H9 (cell line): ENCODE results near the gene IRF2. TPM values are rescaled to one million over a fixed set of nuclear protein-coding genes. Genes with fewer than 3 reads are reported as not detected.

Source experiments
- DNase-seq: peaks from one replicate; pipeline ENCODE4 v3.0.0-alpha.2; 2017
- H2AFZ ChIP-seq: one replicate; pipeline ENCODE4 v1.6.1; 2013; ENCODE audit warnings: mild to moderate bottlenecking, low read length, control low read depth, moderate library complexity
- H2AK5ac ChIP-seq: 2 replicates; pipeline ENCODE4 v1.6.1; 2013; ENCODE audit warnings: low read length, control low read depth, mixed read lengths; ENCODE audit not compliant: insufficient read length
- H2BK120ac ChIP-seq: one replicate; pipeline ENCODE4 v1.6.1; 2013; ENCODE audit warnings: low read depth, mild to moderate bottlenecking, low read length, control low read depth, inconsistent platforms; ENCODE audit not compliant: poor library complexity, severe bottlenecking
- H2BK12ac ChIP-seq: 2 replicates; pipeline ENCODE4 v1.6.1; 2013; ENCODE audit warnings: low read length, control low read depth, mixed read lengths, low read depth; ENCODE audit not compliant: insufficient read length
- H2BK15ac ChIP-seq: 2 replicates; pipeline ENCODE4 v1.6.1; 2013; ENCODE audit warnings: low read depth, low read length, control low read depth
- H2BK20ac ChIP-seq: one replicate; pipeline ENCODE4 v1.6.1; 2013; ENCODE audit warnings: low read depth, mild to moderate bottlenecking, low read length, control low read depth, inconsistent platforms; ENCODE audit not compliant: poor library complexity, severe bottlenecking
- H2BK5ac ChIP-seq: 2 replicates; pipeline ENCODE4 v1.6.1; 2013; ENCODE audit warnings: low read length, control low read depth, mixed read lengths; ENCODE audit not compliant: insufficient read length
- H3K14ac ChIP-seq: 2 replicates; pipeline ENCODE4 v1.6.1; 2013; ENCODE audit warnings: low read length, control low read depth; ENCODE audit not compliant: insufficient read depth
- H3K18ac ChIP-seq: 2 replicates; pipeline ENCODE4 v1.6.1; 2013; ENCODE audit warnings: low read depth, mild to moderate bottlenecking, mixed read lengths, low read length, control low read depth; ENCODE audit not compliant: insufficient read length
- H3K23ac ChIP-seq: 2 replicates; pipeline ENCODE4 v1.6.1; 2013; ENCODE audit warnings: low read length, control low read depth, mixed read lengths, low read depth; ENCODE audit not compliant: insufficient read length
- H3K23me2 ChIP-seq: 2 replicates; pipeline ENCODE4 v1.6.1; 2013; ENCODE audit warnings: low read depth, mild to moderate bottlenecking, mixed read lengths, low read length, control low read depth; ENCODE audit not compliant: insufficient read length, poor library complexity, severe bottlenecking
- H3K27ac ChIP-seq: 2 replicates; pipeline ENCODE4 v1.5.1; 2013; ENCODE audit warnings: low read length, control low read depth, mixed read lengths, low read depth; ENCODE audit not compliant: insufficient read length
- H3K27me3 ChIP-seq: 2 replicates; pipeline ENCODE4 v1.6.1; 2013; ENCODE audit warnings: low read length, control low read depth, inconsistent platforms; ENCODE audit not compliant: insufficient read depth
- H3K4ac ChIP-seq: 2 replicates; pipeline ENCODE4 v1.6.1; 2013; ENCODE audit warnings: low read depth, mild to moderate bottlenecking, control low read depth, inconsistent platforms, low read length, moderate library complexity
- H3K4me1 ChIP-seq: 2 replicates; pipeline ENCODE4 v1.6.1; 2013; ENCODE audit warnings: low read length, control low read depth, inconsistent platforms; ENCODE audit not compliant: insufficient read depth
- H3K4me2 ChIP-seq: 2 replicates; pipeline ENCODE4 v1.6.1; 2013; ENCODE audit warnings: low read length, control low read depth, mixed read lengths; ENCODE audit not compliant: insufficient read length, insufficient read depth
- H3K56ac ChIP-seq: 2 replicates; pipeline ENCODE4 v1.6.1; 2013; ENCODE audit warnings: low read depth, mild to moderate bottlenecking, mixed read lengths, low read length, control low read depth; ENCODE audit not compliant: insufficient read length
- H3K79me1 ChIP-seq: 2 replicates; pipeline ENCODE4 v1.6.1; 2013; ENCODE audit warnings: low read depth, mild to moderate bottlenecking, moderate library complexity, low read length, control low read depth, inconsistent platforms; ENCODE audit not compliant: insufficient read depth, poor library complexity, severe bottlenecking
- H3K79me2 ChIP-seq: 2 replicates; pipeline ENCODE4 v1.6.1; 2013; ENCODE audit warnings: low read length, control low read depth, inconsistent platforms; ENCODE audit not compliant: insufficient read depth
- H3K9ac ChIP-seq: 2 replicates; pipeline ENCODE4 v1.6.1; 2013; ENCODE audit warnings: low read length, control low read depth, mixed read lengths; ENCODE audit not compliant: insufficient read length; ENCODE audit errors: extremely low read depth
- H3K9me3 ChIP-seq: one replicate; pipeline ENCODE4 v1.6.1; 2013; ENCODE audit warnings: low read depth, low read length, inconsistent platforms; ENCODE audit not compliant: control insufficient read depth
- H3T11ph ChIP-seq: one replicate; pipeline ENCODE4 v1.6.1; 2013; ENCODE audit warnings: mild to moderate bottlenecking, low read length, control low read depth, inconsistent platforms
- H4K20me1 ChIP-seq: one replicate; pipeline ENCODE4 v1.6.1; 2013; ENCODE audit not compliant: control insufficient read depth, insufficient read length, insufficient read depth
- H4K5ac ChIP-seq: 2 replicates; pipeline ENCODE4 v1.6.1; 2013; ENCODE audit warnings: low read depth, mild to moderate bottlenecking, mixed read lengths, low read length, control low read depth; ENCODE audit not compliant: insufficient read length
- H4K8ac ChIP-seq: replicated peaks from 2 replicates; pipeline ENCODE4 v1.6.1; 2013; ENCODE audit warnings: low read length, control low read depth, mixed read lengths, low read depth; ENCODE audit not compliant: insufficient read length
- H4K91ac ChIP-seq: 2 replicates; pipeline ENCODE4 v1.6.1; 2013; ENCODE audit warnings: low read depth, mild to moderate bottlenecking, moderate library complexity, mixed read lengths, low read length, control low read depth; ENCODE audit not compliant: insufficient read length
- H3K27ac Mint-ChIP-seq, 3 experiments: 2 replicates in 2 of 3; 3 replicates in 1 of 3; pipeline ENCODE4 v1.8.0; 2020 to 2021; ENCODE audit warnings: mixed read lengths in 3 of 3, mild to moderate bottlenecking in 1 of 3, moderate library complexity in 1 of 3
- H3K27me3 Mint-ChIP-seq: 2 replicates; pipeline ENCODE4 v1.8.0; 2021; ENCODE audit warnings: low read depth, mild to moderate bottlenecking, moderate library complexity, mixed read lengths
- H3K36me3 Mint-ChIP-seq, 3 experiments: 2 replicates in 2 of 3; 3 replicates in 1 of 3; pipeline ENCODE4 v1.8.0; 2020 to 2021; ENCODE audit warnings: low read depth in 3 of 3, mixed read lengths in 3 of 3; ENCODE audit not compliant: insufficient read depth in 1 of 3
- H3K4me1 Mint-ChIP-seq, 2 experiments: 2 replicates each; pipeline ENCODE4 v1.8.0; 2020; ENCODE audit warnings: mixed read lengths in 2 of 2
- H3K4me3 Mint-ChIP-seq, 2 experiments: 2 replicates in 1 of 2; 3 replicates in 1 of 2; pipeline ENCODE4 v1.8.0; 2020 to 2021; ENCODE audit warnings: mild to moderate bottlenecking in 2 of 2, mixed read lengths in 2 of 2, moderate library complexity in 1 of 2
- H3K9me3 Mint-ChIP-seq, 2 experiments: 2 replicates in 1 of 2; 3 replicates in 1 of 2; pipeline ENCODE4 v1.8.0; 2020; ENCODE audit warnings: mild to moderate bottlenecking in 2 of 2, mixed read lengths in 2 of 2, moderate library complexity in 1 of 2
- WGBS: extraction: QIAGEN DNeasy Blood & Tissue Kit; methylation state at CpG from one replicate; pipeline ENCODE4 v1.1.7; 2013; ENCODE audit warnings: missing lambda C conversion rate, low lambda C conversion rate, mixed read lengths; ENCODE audit not compliant: insufficient read length; ENCODE audit errors: extremely low coverage; 5-methylcytosine and 5-hydroxymethylcytosine counted together
- total RNA-seq: library from RNA; stranded (reverse); gene quantifications from 2 replicates; pipeline ENCODE4 v1.2.1, GENCODE V29; 2021
- TF ChIP-seq, protein P1 (sequence below): fragments of 200-600 bp; sonication (generic); conservative IDR thresholded peaks from 3 replicates; pipeline ENCODE4 v1.8.0; 2021; ENCODE audit warnings: antibody characterized with exemption, mild to moderate bottlenecking

Gene IRF2
- total RNA-seq, 1 experiment from 2014 or later: 13.5 TPM

DNA sequence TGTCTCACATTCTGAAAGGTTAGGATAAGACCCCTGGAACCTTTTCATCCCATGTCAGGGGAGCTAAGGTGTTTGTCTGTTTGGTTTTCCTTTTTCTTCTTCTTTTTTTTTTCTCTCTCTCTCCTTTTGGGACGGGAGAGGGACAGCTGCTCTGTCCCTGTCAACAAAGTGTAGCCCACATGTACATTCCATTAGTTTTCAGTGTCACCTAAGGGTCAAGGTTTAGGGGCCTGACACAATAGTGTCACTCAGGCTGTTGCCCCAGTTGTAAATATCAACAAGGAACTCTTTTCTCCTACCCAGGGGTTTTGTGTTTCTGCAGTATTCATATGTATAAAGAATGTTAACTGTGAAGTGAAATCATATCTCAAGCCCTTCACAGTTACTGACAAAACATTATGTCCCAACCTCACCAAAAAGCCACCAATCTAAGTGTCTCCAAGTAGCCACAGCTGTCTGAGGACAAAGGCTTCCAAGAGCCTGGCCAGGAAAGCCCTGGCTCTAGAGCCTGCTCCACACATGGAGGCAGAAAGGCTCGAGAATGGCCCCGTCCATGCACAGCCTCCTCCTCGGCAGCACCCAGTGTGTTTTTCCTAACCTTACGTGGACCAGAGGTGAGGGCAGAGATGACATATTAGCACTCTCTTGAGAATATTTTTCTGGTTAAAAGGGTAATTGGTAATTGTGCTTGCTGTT lies 9.4 kb downstream of the IRF2 start:
- no peak for DNase-seq
- Histone ChIP-seq H4K5ac (no peak overlapping the region), H3K27ac (no peak overlapping the region), H4K91ac (no peak overlapping the region), H3K4ac (no peak overlapping the region), H3K79me1 (peaks cover 10% of the 10 kb centered on the region), H2BK120ac (no peak overlapping the region), H4K20me1 (no peaks in the 10 kb centered on the region), H3K9ac (no peak overlapping the region), H4K8ac (no peak overlapping the region), H3K79me2 (peaks cover 14% of the 10 kb centered on the region; the same call in 1 of the 2 replicates), H2AFZ (no peak overlapping the region), H2AK5ac (no peak overlapping the region), H3K9me3 (no peaks in the 10 kb centered on the region), H3K27me3 (no peaks in the 10 kb centered on the region), H3K14ac (no peak overlapping the region), H3T11ph (no peak overlapping the region), H2BK5ac (no peak overlapping the region), H3K23me2 (no peaks in the 10 kb centered on the region), H3K4me1 (peaks cover 6% of the 10 kb centered on the region; the same call in 1 of the 2 replicates), H2BK12ac (no peak overlapping the region), H2BK20ac (no peak overlapping the region), H3K23ac (no peak overlapping the region), H3K4me2 (no peak overlapping the region), H3K56ac (no peak overlapping the region), H2BK15ac (no peak overlapping the region), H3K18ac (no peak overlapping the region)
- TF ChIP-seq, protein P1, sequence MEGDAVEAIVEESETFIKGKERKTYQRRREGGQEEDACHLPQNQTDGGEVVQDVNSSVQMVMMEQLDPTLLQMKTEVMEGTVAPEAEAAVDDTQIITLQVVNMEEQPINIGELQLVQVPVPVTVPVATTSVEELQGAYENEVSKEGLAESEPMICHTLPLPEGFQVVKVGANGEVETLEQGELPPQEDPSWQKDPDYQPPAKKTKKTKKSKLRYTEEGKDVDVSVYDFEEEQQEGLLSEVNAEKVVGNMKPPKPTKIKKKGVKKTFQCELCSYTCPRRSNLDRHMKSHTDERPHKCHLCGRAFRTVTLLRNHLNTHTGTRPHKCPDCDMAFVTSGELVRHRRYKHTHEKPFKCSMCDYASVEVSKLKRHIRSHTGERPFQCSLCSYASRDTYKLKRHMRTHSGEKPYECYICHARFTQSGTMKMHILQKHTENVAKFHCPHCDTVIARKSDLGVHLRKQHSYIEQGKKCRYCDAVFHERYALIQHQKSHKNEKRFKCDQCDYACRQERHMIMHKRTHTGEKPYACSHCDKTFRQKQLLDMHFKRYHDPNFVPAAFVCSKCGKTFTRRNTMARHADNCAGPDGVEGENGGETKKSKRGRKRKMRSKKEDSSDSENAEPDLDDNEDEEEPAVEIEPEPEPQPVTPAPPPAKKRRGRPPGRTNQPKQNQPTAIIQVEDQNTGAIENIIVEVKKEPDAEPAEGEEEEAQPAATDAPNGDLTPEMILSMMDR: no peak
- Mint-ChIP-seq H3K4me1 (peaks cover 29 to 33% of the 10 kb centered on the region in 2 experiments), H3K9me3 (no peaks in the 10 kb centered on the region), H3K27ac (peak overlapping the region in 1 of 3 experiments; percentile 24; a peak in 1 of 7 replicates), H3K27me3 (no peaks in the 10 kb centered on the region), H3K4me3 (no peak overlapping the region), H3K36me3 (no peaks in the 10 kb centered on the region; a peak in 1 of 7 replicates)
- no CpG with 5 or more reads among the region's 5 CpGs for WGBS
